Measurements from ENCODE around the gene DNHD1. TPM values are rescaled to one million over a fixed set of nuclear protein-coding genes. Genes with fewer than 3 reads are reported as not detected.
A peak's percentile ranks its signal among the peaks of the same experiment; 100 is the strongest.

DNHD1 gene
- total and polyA plus RNA-seq, 5 donors from 2014 or later: 0.65 to 32.7 (median 1.6) TPM

GRCh38 chr11:6457581-6458320 lies 39.3 kb upstream of the DNHD1 start:
- no peak for DNase-seq
- Histone ChIP-seq H3K36me3 (ENCODE audit: control insufficient read depth, insufficient read depth, low read length) (peaks cover 28% of the 10 kb centered on the region), H3K27ac (ENCODE audit: insufficient read depth, low read length, poor library complexity, severe bottlenecking) (no peak overlapping the region), H3K9me3 (ENCODE audit: control insufficient read depth in 2 of 2, low read length in 2 of 2) (no peaks in the 10 kb centered on the region), H3K4me1 (ENCODE audit: control insufficient read depth, insufficient read depth, low read length, poor library complexity, severe bottlenecking) (no peaks in the 10 kb centered on the region), H3K4me3 (ENCODE audit: low read depth, low read length) (no peak overlapping the region), H3K27me3 (ENCODE audit: control insufficient read depth, insufficient read depth, low read length) (no peaks in the 10 kb centered on the region)
- no peaks in the 10 kb centered on the region for H3K27me3 Mint-ChIP-seq
- H3K4me1 Mint-ChIP-seq: no peaks in the 10 kb centered on the region
- H3K36me3 Mint-ChIP-seq: peaks cover 36% of the 10 kb centered on the region
- ATAC-seq (ENCODE audit: low read depth in 2 of 2): no peak
- H3K27ac Mint-ChIP-seq: no peak overlapping the region
- no peaks in the 10 kb centered on the region for H3K9me3 Mint-ChIP-seq
- no peak overlapping the region for H3K4me3 Mint-ChIP-seq

- no peak overlapping the region for H3K4me3 Mint-ChIP-seq
- H3K27ac Mint-ChIP-seq: no peak overlapping the region
- H3K27me3 Mint-ChIP-seq: no peaks in the 10 kb centered on the region
- H3K4me1 ChIP-seq (ENCODE audit: control insufficient read depth, insufficient read depth, low read length, poor library complexity, severe bottlenecking): no peaks in the 10 kb centered on the region
- no peaks in the 10 kb centered on the region for H3K9me3 Mint-ChIP-seq
- H3K36me3 Mint-ChIP-seq: peaks cover 32% of the 10 kb centered on the region
- no peaks in the 10 kb centered on the region for H3K9me3 ChIP-seq (ENCODE audit: control insufficient read depth in 2 of 2, low read length in 2 of 2)
- DNase-seq (no peak), ATAC-seq (ENCODE audit: low read depth in 2 of 2) (no peak)
- no peaks in the 10 kb centered on the region for H3K4me1 Mint-ChIP-seq
- H3K27me3 ChIP-seq (ENCODE audit: control insufficient read depth, insufficient read depth, low read length): no peaks in the 10 kb centered on the region
- peaks cover 29% of the 10 kb centered on the region for H3K36me3 ChIP-seq (ENCODE audit: control insufficient read depth, insufficient read depth, low read length)
- H3K27ac ChIP-seq (ENCODE audit: insufficient read depth, low read length, poor library complexity, severe bottlenecking): no peak overlapping the region
- H3K4me3 ChIP-seq (ENCODE audit: low read depth, low read length): no peak overlapping the region
These were observed 38.6 kb upstream of the DNHD1 start for GRCh38 chr11:6458352-6459098.

GRCh38 chr11:6459099-6459450 lies 38.0 kb upstream of the DNHD1 start:
- H3K27me3 ChIP-seq (ENCODE audit: control insufficient read depth, insufficient read depth, low read length): no peaks in the 10 kb centered on the region
- no peaks in the 10 kb centered on the region for H3K9me3 Mint-ChIP-seq
- H3K9me3 ChIP-seq (ENCODE audit: control insufficient read depth in 2 of 2, low read length in 2 of 2): no peaks in the 10 kb centered on the region
- peaks cover 33% of the 10 kb centered on the region for H3K36me3 Mint-ChIP-seq
- ATAC-seq (ENCODE audit: low read depth in 2 of 2) (no peak), DNase-seq (no peak)
- H3K4me1 Mint-ChIP-seq: peaks cover 0 to 2% (median 0%) of the 10 kb centered on the region in 4 donors
- H3K27ac Mint-ChIP-seq: no peak overlapping the region
- H3K4me3 ChIP-seq (ENCODE audit: low read depth, low read length): no peak overlapping the region
- no peak overlapping the region for H3K27ac ChIP-seq (ENCODE audit: insufficient read depth, low read length, poor library complexity, severe bottlenecking)
- H3K36me3 ChIP-seq (ENCODE audit: control insufficient read depth, insufficient read depth, low read length): peaks cover 33% of the 10 kb centered on the region
- no peaks in the 10 kb centered on the region for H3K4me1 ChIP-seq (ENCODE audit: control insufficient read depth, insufficient read depth, low read length, poor library complexity, severe bottlenecking)
- H3K27me3 Mint-ChIP-seq: no peaks in the 10 kb centered on the region
- H3K4me3 Mint-ChIP-seq: no peak overlapping the region

- Mint-ChIP-seq H3K4me1 (peaks cover 5 to 17% (median 11%) of the 10 kb centered on the region in 4 donors), H3K27me3 (no peaks in the 10 kb centered on the region), H3K27ac (no peak overlapping the region), H3K4me3 (no peak overlapping the region), H3K9me3 (no peaks in the 10 kb centered on the region), H3K36me3 (peaks cover 23% of the 10 kb centered on the region)
- H3K36me3 ChIP-seq (ENCODE audit: control insufficient read depth, insufficient read depth, low read length): peaks cover 16% of the 10 kb centered on the region
- peaks cover 12% of the 10 kb centered on the region for H3K4me1 ChIP-seq (ENCODE audit: control insufficient read depth, insufficient read depth, low read length, poor library complexity, severe bottlenecking)
- ATAC-seq (ENCODE audit: low read depth in 2 of 2) (no peak), DNase-seq (no peak)
- H3K27me3 ChIP-seq (ENCODE audit: control insufficient read depth, insufficient read depth, low read length): no peaks in the 10 kb centered on the region
- H3K9me3 ChIP-seq (ENCODE audit: control insufficient read depth in 2 of 2, low read length in 2 of 2): no peaks in the 10 kb centered on the region
- no peak overlapping the region for H3K4me3 ChIP-seq (ENCODE audit: low read depth, low read length)
- no peak overlapping the region for H3K27ac ChIP-seq (ENCODE audit: insufficient read depth, low read length, poor library complexity, severe bottlenecking)
These were observed 28.2 kb upstream of the DNHD1 start for GRCh38 chr11:6468712-6469495.

- peaks cover 10% of the 10 kb centered on the region for H3K36me3 ChIP-seq (ENCODE audit: control insufficient read depth, insufficient read depth, low read length)
These were observed 27.5 kb upstream of the DNHD1 start for GRCh38 chr11:6469599-6469998.

GRCh38 chr11:6472934-6473333 lies 24.1 kb upstream of the DNHD1 start:
- DNase-seq: no peak
- Mint-ChIP-seq H3K4me3 (peak overlapping the region; percentile 78 to 88 (median 83)), H3K27me3 (no peaks in the 10 kb centered on the region), H3K27ac (peak overlapping the region in 2 of 3 donors; percentile 22 to 60), H3K36me3 (peaks cover 3% of the 10 kb centered on the region), H3K4me1 (peaks cover 5 to 33% (median 14%) of the 10 kb centered on the region in 4 donors), H3K9me3 (no peaks in the 10 kb centered on the region)
- Histone ChIP-seq H3K27me3 (ENCODE audit: control insufficient read depth, insufficient read depth, low read length) (no peaks in the 10 kb centered on the region), H3K9me3 (ENCODE audit: control insufficient read depth in 2 of 2, low read length in 2 of 2) (no peaks in the 10 kb centered on the region), H3K4me3 (ENCODE audit: low read depth, low read length) (peak overlapping the region; percentile 26), H3K36me3 (ENCODE audit: control insufficient read depth, insufficient read depth, low read length) (peaks cover 6% of the 10 kb centered on the region), H3K4me1 (ENCODE audit: control insufficient read depth, insufficient read depth, low read length, poor library complexity, severe bottlenecking) (peaks cover 16% of the 10 kb centered on the region), H3K27ac (ENCODE audit: insufficient read depth, low read length, poor library complexity, severe bottlenecking) (no peak overlapping the region)
- ATAC-seq (ENCODE audit: low read depth in 2 of 2): no peak

More at GRCh38 chr11:6469599-6469998, 27.5 kb upstream of the DNHD1 start:
- ATAC-seq (ENCODE audit: low read depth in 2 of 2) (no peak), DNase-seq (no peak)
- H3K4me1 Mint-ChIP-seq: peaks cover 5 to 24% (median 14%) of the 10 kb centered on the region in 4 donors
- H3K9me3 ChIP-seq (ENCODE audit: control insufficient read depth in 2 of 2, low read length in 2 of 2): no peaks in the 10 kb centered on the region
- H3K27ac ChIP-seq (ENCODE audit: insufficient read depth, low read length, poor library complexity, severe bottlenecking): no peak overlapping the region
- H3K27me3 Mint-ChIP-seq: no peaks in the 10 kb centered on the region
- no peaks in the 10 kb centered on the region for H3K27me3 ChIP-seq (ENCODE audit: control insufficient read depth, insufficient read depth, low read length)
- H3K36me3 Mint-ChIP-seq: peaks cover 16% of the 10 kb centered on the region
- peaks cover 16% of the 10 kb centered on the region for H3K4me1 ChIP-seq (ENCODE audit: control insufficient read depth, insufficient read depth, low read length, poor library complexity, severe bottlenecking)
- H3K4me3 Mint-ChIP-seq: no peak overlapping the region
- no peaks in the 10 kb centered on the region for H3K9me3 Mint-ChIP-seq
- H3K4me3 ChIP-seq (ENCODE audit: low read depth, low read length): no peak overlapping the region
- H3K27ac Mint-ChIP-seq: no peak overlapping the region

GRCh38 chr11:6473451-6474412 lies 23.3 kb upstream of the DNHD1 start, which contains the start of gene TRIM3:
Gene TRIM3 (minus strand): TSS chr11:6473941. CDS start chr11:6465695, 8,246 bp downstream.
- Mint-ChIP-seq H3K36me3 (peaks cover 3% of the 10 kb centered on the region), H3K27ac (peak within 1 kb of the TSS; percentile 60 to 92 (median 89)), H3K4me1 (peaks cover 5 to 35% (median 14%) of the 10 kb centered on the region in 4 donors), H3K27me3 (no peaks in the 10 kb centered on the region), H3K9me3 (no peaks in the 10 kb centered on the region), H3K4me3 (peak within 1 kb of the TSS; percentile 86 to 94 (median 91))
- Histone ChIP-seq H3K4me3 (ENCODE audit: low read depth, low read length) (peak within 1 kb of the TSS; percentile 53), H3K4me1 (ENCODE audit: control insufficient read depth, insufficient read depth, low read length, poor library complexity, severe bottlenecking) (peaks cover 16% of the 10 kb centered on the region), H3K27me3 (ENCODE audit: control insufficient read depth, insufficient read depth, low read length) (no peaks in the 10 kb centered on the region), H3K36me3 (ENCODE audit: control insufficient read depth, insufficient read depth, low read length) (peaks cover 11% of the 10 kb centered on the region), H3K9me3 (ENCODE audit: control insufficient read depth in 2 of 2, low read length in 2 of 2) (no peaks in the 10 kb centered on the region), H3K27ac (ENCODE audit: insufficient read depth, low read length, poor library complexity, severe bottlenecking) (peak within 1 kb of the TSS; percentile 81)
- DNase-seq: peak; percentile 47 to 80 (median 62)
- ATAC-seq (ENCODE audit: low read depth in 2 of 2): peak; percentile 60 to 62
